HG02623 (cell line): ENCODE results near the gene METTL6.
"Not testable (repeated sequence)": the region's sequence is repeated elsewhere in the genome, so short reads cannot be mapped to it uniquely, and the experiment has no call there.

ENCODE experiments used
- ATAC-seq: cut with Tn5 transposase; IDR thresholded peaks from one replicate; pipeline ENCODE4 v1.9.1; 2021; ENCODE audit warnings: moderate library complexity; ENCODE audit not compliant: unreplicated experiment

The METTL6 gene

DNA sequence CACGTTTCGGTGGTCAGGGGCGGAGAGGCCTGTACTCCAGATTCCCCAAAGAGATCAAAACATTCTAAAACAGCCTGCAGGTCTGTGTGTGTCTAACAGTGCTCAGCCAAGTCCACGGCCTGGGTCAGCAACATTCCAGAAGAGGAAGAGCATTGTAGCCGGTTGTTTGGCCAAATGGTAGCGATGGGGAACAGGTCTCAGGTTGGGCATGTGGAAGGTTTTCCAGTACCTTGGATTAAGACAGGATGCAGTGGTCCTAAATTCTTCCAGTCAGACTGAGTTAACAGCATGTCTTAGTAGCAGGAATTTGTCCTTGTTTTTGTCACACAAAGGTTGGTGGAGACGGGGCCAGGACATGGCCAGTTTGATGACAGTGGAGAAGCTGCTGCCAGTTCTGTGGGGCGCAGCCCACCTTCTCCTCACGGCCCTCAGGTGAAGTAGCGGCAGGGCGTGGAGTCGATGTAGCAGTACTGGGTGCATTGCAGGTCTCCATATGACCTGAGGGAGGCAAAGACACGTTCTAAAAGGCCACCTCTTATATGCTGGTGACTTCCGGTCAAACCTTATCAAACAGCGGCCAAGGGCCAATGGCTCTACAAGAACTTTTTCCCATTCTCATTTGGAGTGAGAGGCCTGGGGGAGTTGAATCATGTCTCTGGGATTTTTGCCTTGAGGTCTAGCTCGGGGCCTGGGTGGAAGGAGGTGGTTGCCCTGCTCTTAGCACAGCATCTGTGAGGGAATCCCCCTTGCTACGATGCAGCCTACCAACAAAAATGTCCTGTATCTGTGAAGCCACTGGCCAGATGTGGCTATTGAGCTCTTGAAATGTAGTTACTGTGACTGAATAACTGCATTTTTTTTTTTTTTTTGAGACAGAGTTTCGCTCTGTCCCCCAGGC is 24.1 kb upstream of the METTL6 start:
- ATAC-seq, result no peak

DNA sequence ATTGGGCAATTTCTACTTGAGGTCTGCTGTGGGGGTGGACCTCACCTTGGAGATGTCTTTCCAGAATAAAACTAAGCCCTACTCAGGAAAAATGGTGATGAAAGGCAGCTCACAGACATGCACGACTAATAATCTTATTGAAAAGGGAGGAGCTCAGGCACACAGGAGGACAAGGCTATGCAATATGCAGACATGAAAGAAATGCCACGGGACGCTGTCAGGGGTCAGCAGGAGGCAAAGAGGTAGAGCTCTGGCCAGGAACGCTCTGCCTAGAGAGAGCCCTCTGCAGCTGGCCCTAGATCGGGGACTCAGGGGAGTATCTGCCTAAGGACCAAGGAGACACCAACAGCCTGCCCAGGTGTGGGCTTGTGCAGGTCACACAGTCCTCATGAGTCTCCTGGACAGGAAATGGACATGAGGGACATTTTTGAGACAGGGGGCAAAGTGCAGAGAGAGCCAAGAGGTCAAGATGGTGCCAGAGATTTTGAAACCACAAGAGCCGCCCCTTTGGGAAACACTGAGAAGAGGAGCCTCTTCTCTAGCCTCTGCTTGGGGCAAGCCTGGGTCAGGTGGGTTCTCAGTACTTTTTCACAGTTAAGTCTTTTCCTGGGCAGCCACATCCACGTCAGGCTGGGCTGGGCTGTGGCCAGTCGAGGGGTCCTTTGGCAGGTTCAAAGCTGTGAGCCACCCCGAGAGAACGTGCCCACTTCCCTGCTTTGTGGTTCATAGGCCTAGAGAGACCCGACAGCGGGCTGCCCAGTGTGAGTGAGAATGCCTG is 23.3 kb upstream of the METTL6 start:
- no peak for ATAC-seq

DNA sequence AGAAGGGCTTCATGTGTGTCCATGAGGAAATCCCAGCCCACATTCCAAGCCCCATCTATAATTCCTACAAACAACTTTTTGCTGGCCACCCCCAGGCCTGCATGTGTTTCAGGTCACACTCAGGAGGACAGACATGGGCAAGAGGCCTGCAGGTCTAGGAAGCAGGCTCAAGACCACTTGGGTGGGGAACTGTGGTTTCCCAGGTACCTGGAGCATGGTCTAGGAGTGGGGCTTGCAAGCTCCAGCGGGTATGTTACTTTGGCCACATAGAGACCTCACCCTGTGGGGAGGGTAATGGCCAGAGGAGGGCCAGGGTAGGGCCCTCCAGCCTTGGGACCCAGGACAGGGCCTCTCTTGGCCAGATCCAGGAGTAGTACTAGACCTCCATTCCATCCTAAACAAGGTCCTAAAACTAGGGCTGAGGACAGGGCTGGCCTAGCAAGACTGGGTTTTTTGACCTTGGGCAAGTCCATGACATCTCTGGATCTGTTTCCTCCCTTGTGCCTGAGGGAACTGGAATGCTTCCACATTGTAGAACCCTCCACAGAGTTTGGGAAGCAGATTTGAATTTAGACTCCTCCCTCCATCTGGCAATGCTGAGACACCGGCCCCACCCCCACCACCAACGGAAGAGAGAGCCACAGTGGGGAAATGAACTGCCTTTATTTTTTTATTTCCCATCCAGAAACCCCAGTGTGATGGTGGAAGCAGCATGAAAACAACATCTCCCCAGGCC is 22.3 kb upstream of the METTL6 start:
- no peak for ATAC-seq

DNA sequence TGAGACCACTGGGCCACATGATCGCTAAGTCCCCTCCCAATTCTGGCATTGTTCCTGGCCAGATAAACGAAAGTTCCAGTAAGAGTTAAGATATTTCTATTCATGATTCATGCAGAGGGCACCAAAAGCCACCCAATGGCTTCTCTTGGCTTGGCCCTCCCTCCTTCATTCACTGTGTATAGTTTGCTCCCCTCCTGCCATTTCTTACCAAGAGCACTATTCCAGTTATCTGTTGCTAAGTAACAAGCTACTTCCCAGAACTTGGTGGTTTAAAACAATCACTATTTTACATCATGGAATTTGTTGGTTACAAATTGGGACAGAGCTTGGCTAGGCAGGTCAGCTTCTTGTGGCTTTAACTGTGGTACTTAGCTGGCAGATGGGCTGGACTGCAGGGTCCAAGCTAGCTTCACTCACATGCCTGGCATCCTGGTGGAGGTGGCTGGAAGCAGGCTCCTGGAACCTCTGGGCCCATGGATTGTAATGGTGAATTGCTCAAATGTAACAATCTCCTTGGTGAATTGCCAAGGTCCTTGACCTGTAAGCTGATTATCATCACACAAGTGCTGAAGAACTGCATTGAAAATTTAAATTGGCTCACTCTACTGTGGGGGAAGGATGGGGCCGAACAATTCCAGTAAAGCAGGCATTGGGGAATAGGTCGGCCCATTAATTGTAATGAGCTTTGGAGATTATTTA is 16.6 kb upstream of the METTL6 start:
- no peak for ATAC-seq

DNA sequence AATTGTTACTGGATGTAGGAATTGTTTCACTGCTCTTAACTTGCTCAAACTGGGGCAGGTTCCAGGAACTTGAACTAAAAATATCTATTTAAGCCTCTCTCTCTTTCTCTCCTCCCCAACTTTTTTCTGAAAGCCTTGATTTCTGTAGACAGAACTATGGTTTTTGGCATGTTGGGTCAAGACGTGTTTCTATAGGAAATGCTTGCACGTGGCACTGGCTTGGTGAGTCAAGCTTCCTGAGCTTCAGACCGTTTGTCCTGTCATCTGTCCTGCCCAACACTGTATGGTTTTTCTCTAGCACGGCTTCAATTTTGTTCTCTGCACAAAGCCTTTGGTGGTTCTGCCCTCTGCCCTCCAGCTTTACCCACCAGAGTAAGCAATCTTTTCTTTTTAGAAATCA is 13.5 kb upstream of the METTL6 start:
- no peak for ATAC-seq

DNA sequence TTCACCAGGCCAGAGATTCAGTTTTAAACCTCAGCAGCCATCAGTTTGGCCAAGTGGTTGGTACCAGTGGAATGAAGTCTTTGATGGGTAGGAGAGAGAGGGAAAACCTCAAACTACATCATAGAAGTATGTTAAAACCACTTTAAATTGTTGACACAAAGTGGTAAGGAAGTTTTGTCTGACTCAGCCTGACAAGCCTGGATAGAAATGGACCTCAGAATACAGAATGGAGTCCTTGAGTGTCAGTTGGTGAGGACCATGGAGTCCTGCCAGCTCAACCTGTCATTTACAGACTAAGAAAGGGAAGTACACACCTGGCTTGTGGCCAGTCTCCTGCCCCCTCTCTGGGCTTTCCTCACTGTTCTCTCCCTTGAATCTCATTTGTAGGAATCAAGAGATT is 12.1 kb upstream of the METTL6 start:
- no peak for ATAC-seq

DNA sequence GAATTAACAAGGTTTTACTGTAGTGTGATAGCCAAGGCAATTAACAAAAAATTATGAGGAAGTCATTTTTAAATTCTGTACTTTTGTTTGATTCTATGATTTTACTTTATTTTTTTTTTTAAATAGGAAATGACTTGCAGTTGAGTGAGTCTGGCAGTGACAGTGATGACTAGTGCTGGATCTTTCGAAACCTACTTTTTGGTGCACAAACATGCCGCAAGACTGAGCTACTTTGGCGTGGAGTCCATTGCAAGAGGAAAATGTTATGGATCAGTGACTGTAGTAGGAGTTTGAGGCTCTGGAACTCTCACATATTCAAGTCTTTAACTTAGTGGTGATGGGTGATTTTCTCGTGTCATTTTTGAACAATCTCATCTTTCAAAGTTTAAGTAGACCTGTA is 11.6 kb upstream of the METTL6 start:
- no peak for ATAC-seq

DNA sequence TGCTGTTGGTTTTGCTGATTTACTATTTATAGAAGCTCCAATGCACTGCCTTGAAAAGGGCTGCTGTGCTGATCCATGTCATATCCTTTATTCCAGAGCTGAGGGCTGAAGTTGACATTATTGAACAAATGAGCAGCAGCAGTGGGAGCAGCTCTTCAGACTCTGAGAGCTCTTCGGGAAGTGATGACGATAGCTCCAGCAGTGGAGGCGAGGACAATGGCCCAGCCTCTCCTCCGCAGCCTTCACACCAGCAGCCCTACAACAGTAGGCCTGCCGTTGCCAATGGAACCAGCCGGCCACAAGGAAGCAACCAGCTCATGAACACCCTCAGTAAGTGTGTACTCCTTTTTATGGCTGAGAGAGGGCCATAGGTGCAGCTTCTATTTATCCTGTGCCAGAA is 8.9 kb upstream of the METTL6 start:
- no peak for ATAC-seq

DNA sequence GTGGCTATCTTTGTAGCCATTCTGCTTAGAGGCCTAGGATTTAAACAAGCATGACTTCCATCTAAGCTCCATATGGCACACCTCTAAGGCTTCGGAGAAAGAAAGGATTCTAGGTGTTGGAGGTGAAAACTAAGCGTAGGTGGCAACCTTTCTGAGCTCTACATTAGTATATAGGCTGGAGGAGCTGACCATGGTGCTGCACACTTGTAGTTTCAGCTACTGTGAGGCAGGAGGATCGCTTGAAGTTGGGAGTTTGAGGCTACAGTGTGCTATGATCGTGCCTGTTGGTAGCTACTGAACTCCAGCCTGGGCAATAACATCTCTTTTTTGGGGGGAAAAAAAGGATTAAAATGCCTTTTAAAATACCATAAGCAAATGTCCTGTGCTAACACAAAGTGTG is 7.4 kb upstream of the METTL6 start:
- ATAC-seq, result no peak

DNA sequence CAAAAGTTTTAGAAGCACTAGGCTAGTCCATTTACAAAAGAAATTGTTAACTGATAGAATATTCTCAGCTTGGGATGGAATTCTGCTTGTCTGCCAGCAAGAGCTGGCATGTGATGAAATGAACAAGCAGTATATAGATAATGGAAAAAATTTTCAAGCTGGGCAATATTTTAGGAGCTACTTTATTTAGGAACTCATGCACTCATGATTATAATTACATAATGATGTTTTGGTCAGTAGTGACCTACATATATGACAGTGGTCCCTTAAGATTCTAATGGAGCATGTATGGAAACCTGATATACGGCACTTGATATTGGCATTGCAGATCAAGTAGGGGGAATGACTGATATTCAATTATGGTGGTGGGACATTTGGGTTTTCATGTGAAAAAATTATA is 6.2 kb upstream of the METTL6 start:
- no peak for ATAC-seq

DNA sequence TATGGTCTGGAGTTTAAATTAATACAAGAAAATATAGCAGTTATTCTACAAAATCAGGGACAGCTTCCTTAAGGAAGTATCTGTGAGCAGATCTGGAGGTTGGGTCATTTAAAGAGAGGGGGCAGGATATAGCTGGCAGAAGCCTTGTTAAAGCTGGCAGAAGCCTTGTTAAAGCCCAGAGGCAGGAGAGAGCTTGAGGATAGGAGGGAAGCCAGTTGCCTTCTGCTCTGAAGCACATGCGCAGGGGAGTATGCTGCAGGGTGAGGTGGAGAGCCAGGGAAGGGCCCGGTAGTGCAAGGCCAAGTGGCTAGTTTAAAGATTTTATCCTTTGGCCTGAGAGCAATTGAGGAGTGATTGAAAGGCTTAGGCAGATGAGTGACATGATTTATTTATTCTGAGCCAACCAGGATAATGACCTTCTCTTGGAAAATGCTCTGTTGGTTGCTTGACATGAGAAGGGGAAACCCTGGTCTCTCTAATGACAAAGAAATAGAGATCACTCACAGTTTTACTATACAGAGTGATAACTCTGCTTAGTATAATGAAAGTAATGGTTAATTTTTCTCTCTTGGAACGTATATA is 4.0 kb upstream of the METTL6 start:
- no peak for ATAC-seq

DNA sequence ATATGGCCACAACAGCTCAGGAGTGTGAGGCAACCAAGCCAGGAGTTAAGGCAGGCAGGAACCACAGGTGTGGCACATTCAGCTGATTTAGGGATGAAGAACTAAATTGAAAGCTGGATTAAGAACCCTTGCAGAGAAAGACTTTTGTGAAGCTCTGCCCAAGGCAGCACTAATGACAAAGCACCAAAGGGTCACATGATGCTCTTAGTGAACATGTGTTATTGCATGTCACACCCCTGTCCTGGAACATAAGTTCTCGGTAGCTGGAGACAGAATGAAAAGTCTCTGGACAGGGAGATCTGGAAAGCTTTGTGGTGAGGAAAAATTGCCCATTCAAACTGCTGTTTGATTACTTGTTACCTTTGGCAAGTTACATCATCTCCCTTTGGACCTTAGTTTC is 3.3 kb upstream of the METTL6 start:
- ATAC-seq, result no peak

DNA sequence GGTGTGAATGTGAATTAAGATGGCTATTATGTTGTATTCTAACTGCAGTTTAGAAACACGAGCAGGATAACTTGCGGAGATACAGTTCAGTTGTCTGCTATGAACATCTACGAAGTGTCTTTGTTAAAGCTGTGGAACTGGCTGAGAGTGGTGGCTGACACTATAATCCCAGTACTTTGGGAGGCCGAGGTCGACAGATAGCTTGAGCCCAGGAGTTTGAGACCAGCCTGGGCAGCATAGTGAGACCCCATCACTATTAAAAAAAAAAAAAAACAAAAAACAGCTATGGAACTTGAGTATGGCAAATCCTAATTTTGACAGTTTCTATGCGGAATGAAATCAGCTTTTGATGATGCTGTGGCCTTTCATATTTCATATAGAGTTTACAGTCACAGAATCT is 1.7 kb upstream of the METTL6 start:
- ATAC-seq, result no peak

DNA sequence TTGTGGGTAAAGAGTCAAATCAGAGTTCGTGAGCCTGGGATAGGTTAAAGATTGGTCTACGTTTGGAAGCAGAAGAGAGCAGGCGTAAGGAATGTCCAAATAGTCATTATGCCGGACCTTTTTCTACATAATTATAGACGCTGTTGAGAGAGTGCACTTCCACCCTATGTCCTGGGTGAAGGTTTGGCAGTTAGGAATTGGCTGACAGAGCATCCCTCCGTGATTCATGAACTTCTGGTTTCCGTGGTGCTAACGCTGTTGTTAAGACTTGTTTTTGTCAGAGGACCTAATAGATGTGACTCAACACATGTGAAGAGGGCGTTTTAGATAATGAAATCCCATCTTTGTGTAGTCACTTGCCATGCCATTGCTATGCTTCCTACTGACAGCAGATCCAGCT is 1.2 kb upstream of the METTL6 start:
- ATAC-seq, result no peak

DNA sequence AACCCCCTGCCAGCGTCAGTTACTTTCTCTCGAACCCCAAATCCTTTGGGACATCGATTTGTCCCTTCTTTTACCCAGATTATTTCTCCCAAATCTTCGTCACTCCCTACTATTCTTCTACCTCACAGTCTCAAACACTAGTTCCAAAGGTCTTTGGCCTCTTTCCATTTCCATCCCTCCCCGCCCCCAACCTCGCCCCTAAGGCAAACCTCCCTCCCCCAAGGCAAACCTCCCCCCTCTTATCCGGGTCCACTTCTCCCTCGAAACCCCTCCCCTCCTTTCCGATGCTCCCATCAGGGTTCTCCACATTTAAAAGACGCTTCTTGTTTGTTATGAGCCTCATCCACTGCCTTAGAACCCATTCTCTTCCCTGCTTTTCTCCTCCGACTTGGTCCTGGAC is 637 bp upstream of the METTL6 start:
- ATAC-seq, result no peak

DNA sequence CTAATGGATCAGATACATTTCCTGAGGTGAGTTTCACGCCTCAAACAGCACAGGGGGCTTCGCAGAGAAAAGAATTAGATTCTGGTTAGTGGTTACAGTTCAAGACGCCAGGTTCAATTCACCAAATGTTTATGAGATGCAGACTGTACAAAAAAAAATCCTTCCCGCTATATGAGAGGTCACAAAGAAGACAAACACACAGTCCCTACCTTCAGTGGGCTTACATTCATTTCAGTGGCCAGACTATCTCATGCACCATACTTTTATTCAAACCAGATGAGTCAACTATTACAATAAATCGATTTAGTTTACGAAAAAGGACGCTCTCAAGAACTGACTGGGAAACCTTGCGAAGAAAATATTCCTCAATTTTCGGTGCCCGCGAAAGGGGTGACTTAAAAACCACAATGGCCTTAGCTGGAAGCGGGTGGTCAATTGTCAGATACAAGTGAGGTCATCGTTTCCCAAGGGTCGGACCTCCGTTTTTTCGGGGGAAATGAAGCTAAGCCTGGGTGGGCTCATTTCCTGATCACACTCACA is 695 bp downstream of the METTL6 start:
- ATAC-seq, result no peak

DNA sequence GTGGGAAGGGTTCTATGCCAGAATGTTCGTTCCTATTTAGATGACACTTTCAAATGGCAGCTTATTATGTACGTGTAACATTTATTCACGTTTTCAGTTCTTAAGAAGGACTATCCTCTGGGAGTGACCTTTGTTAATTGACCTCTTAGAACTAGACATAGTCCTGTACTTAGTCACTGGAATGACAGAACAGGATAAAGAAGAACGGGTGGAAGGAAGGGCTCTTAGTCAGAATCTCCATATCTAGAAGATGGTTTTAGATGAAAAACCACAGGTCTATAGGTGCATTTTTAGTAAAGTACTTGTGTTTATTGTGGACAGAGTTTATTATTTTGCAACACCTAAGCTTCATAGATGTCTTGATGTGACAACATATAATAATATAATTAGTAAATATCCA is 6.5 kb downstream of the METTL6 start:
- ATAC-seq, result no peak

DNA sequence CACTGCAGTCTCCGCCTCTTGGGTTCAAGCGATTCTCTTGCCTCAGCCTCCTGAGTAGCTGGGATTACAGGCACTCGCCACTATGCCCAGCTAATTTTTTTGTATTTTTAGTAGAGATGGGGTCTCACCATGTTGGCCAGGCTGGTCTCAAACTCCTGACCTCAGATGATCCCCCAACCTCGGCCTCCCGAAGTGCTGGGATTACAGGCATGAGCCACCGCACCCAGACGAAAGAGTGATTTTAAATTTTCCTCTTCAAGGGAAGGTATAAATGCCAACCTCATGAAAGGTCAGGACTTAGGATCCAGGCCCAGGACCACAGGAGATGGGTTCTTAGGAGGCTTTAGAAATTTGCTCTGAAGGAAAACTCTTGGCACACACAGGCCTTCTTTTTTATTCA is 16.4 kb downstream of the METTL6 start:
- not testable (repeated sequence) for ATAC-seq

DNA sequence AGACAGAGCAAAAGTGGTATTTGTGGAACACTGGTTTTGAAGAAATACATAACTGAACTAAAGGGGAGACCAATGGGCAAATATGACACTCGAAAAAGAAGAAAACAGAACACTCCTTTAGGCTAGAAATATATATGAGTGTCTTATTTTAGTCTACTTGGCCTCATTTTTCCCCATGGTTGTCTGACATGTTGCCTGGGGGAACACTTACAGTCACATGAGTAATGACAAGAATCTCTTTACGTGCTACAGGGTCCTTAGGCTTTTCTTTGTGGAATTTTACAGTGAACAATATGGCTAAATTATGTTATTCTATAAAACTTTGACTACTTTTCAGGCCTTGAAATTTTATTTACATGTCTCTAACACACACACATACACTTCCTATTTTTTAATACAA is 17.6 kb downstream of the METTL6 start:
- no peak for ATAC-seq

DNA sequence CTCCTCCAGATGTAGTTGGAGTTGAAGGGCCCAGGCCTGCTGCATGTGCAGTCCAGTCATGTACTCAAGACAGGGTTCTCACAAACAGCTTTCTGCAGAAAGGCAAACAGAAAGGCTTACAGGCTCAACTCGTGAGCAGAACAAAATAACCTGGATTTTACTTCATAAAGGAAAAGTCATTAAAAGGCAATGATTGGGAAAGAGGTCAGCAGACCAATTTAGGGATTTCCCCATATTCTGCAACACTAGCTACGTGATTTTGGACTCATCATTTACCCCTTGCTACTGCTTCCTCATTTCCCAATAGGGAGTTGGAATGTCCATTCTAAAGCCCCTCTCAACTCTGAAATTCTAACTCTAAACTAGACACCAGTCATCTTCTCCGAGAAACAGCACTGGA is 18.1 kb downstream of the METTL6 start:
- ATAC-seq, result no peak
